ENCODE results near the gene ALDOB. TPM values are rescaled to one million over a fixed set of nuclear protein-coding genes. Genes with fewer than 3 reads are reported as not detected.
A peak's percentile ranks its signal among the peaks of the same experiment; 100 is the strongest.

Gene ALDOB
- total RNA-seq, 1 donor: not detected

GRCh38 chr9:101376111-101376848 is 59.3 kb downstream of the ALDOB start:
- Histone ChIP-seq H3K79me2 (ENCODE audit: insufficient read depth, low read length) (no peaks in the 10 kb centered on the region), H3K4me1 (ENCODE audit: insufficient read depth, low read length) (peaks cover 11% of the 10 kb centered on the region), H3K4me3 (ENCODE audit: insufficient read depth, low read length) (no peak overlapping the region), H3K27me3 (ENCODE audit: insufficient read depth, low read length) (no peaks in the 10 kb centered on the region), H3K9me3 (ENCODE audit: low read depth, low read length) (no peaks in the 10 kb centered on the region), H3K4me2 (ENCODE audit: insufficient read depth, low read length) (peak overlapping the region; percentile 3), H2AFZ (ENCODE audit: low read length) (no peak overlapping the region), H3K27ac (ENCODE audit: low read depth, low read length) (peak overlapping the region; percentile 58), H4K20me1 (ENCODE audit: insufficient read depth, low read length) (no peaks in the 10 kb centered on the region), H3K36me3 (ENCODE audit: insufficient read depth, low read length) (no peaks in the 10 kb centered on the region)
- peak; percentile 47 for DNase-seq (ENCODE audit: insufficient read length, low spot score, missing footprints)
- TF ChIP-seq CTCF (IDR thresholded peaks at IDR 0.05; ENCODE audit: extremely low read depth, low read depth, low read length): no peak

- no peaks in the 10 kb centered on the region for H3K9me3 ChIP-seq (ENCODE audit: low read depth, low read length)
These were observed 60.0 kb downstream of the ALDOB start for GRCh38 chr9:101375546-101375945.

GRCh38 chr9:101372327-101373118 is 63.1 kb downstream of the ALDOB start:
- no peaks in the 10 kb centered on the region for H3K27me3 ChIP-seq (ENCODE audit: insufficient read depth, low read length)
- TF ChIP-seq CTCF (IDR thresholded peaks at IDR 0.05; ENCODE audit: extremely low read depth, low read depth, low read length): no peak
- DNase-seq (ENCODE audit: insufficient read length, low spot score, missing footprints): no peak
- H3K4me3 ChIP-seq (ENCODE audit: insufficient read depth, low read length): no peak overlapping the region
- H3K79me2 ChIP-seq (ENCODE audit: insufficient read depth, low read length): no peaks in the 10 kb centered on the region
- peaks cover 11% of the 10 kb centered on the region for H3K4me1 ChIP-seq (ENCODE audit: insufficient read depth, low read length)
- H3K4me2 ChIP-seq (ENCODE audit: insufficient read depth, low read length): no peak overlapping the region
- no peaks in the 10 kb centered on the region for H4K20me1 ChIP-seq (ENCODE audit: insufficient read depth, low read length)
- no peaks in the 10 kb centered on the region for H3K36me3 ChIP-seq (ENCODE audit: insufficient read depth, low read length)
- no peaks in the 10 kb centered on the region for H3K9me3 ChIP-seq (ENCODE audit: low read depth, low read length)
- H2AFZ ChIP-seq (ENCODE audit: low read length): no peak overlapping the region
- no peak overlapping the region for H3K27ac ChIP-seq (ENCODE audit: low read depth, low read length)

More at GRCh38 chr9:101375546-101375945, 60.0 kb downstream of the ALDOB start:
- Histone ChIP-seq H3K27ac (ENCODE audit: low read depth, low read length) (peak overlapping the region; percentile 21), H3K36me3 (ENCODE audit: insufficient read depth, low read length) (no peaks in the 10 kb centered on the region), H3K27me3 (ENCODE audit: insufficient read depth, low read length) (no peaks in the 10 kb centered on the region), H3K4me1 (ENCODE audit: insufficient read depth, low read length) (peaks cover 11% of the 10 kb centered on the region), H2AFZ (ENCODE audit: low read length) (no peak overlapping the region), H3K79me2 (ENCODE audit: insufficient read depth, low read length) (no peaks in the 10 kb centered on the region), H3K4me3 (ENCODE audit: insufficient read depth, low read length) (no peak overlapping the region), H4K20me1 (ENCODE audit: insufficient read depth, low read length) (no peaks in the 10 kb centered on the region), H3K4me2 (ENCODE audit: insufficient read depth, low read length) (no peak overlapping the region)
- DNase-seq (ENCODE audit: insufficient read length, low spot score, missing footprints): no peak
- no peak for TF ChIP-seq CTCF (IDR thresholded peaks at IDR 0.05; ENCODE audit: extremely low read depth, low read depth, low read length)

- Histone ChIP-seq H3K4me1 (ENCODE audit: insufficient read depth, low read length) (peaks cover 10% of the 10 kb centered on the region), H3K27me3 (ENCODE audit: insufficient read depth, low read length) (no peaks in the 10 kb centered on the region), H3K36me3 (ENCODE audit: insufficient read depth, low read length) (no peaks in the 10 kb centered on the region), H3K9me3 (ENCODE audit: low read depth, low read length) (no peaks in the 10 kb centered on the region), H3K4me2 (ENCODE audit: insufficient read depth, low read length) (no peak overlapping the region), H4K20me1 (ENCODE audit: insufficient read depth, low read length) (no peaks in the 10 kb centered on the region), H3K27ac (ENCODE audit: low read depth, low read length) (no peak overlapping the region), H3K79me2 (ENCODE audit: insufficient read depth, low read length) (no peaks in the 10 kb centered on the region), H2AFZ (ENCODE audit: low read length) (no peak overlapping the region), H3K4me3 (ENCODE audit: insufficient read depth, low read length) (no peak overlapping the region)
- DNase-seq (ENCODE audit: insufficient read length, low spot score, missing footprints): no peak
- no peak for TF ChIP-seq CTCF (IDR thresholded peaks at IDR 0.05; ENCODE audit: extremely low read depth, low read depth, low read length)
These were observed 63.8 kb downstream of the ALDOB start for GRCh38 chr9:101371813-101372212.

Data from osteoblast (primary cell).